ENCODE data around the gene KRTAP10-6.
"Not testable (repeated sequence)": the region's sequence is repeated elsewhere in the genome, so short reads cannot be mapped to it uniquely, and the experiment has no call there.

The KRTAP10-6 gene

DNA sequence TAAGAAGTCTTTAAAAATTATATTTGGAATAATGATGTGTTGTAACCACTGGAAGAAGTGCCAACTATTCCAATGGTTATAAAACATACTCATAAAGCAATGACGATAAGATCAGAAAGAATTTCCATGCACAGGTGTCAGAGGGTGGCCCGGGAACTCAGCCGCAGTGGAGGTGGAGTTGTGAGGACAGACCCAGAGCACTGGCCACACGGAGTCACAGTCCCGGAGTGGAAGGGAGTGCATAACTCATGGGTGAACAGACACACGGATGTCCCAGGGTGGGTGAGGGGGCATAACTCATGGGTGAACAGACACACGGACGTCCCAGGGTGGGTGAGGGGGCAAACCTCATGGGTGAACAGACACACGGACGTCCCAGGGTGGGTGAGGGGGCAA, 16.3 kb downstream of the KRTAP10-6 start:
- no peak for DNase-seq (ENCODE audit: low spot score)

DNA sequence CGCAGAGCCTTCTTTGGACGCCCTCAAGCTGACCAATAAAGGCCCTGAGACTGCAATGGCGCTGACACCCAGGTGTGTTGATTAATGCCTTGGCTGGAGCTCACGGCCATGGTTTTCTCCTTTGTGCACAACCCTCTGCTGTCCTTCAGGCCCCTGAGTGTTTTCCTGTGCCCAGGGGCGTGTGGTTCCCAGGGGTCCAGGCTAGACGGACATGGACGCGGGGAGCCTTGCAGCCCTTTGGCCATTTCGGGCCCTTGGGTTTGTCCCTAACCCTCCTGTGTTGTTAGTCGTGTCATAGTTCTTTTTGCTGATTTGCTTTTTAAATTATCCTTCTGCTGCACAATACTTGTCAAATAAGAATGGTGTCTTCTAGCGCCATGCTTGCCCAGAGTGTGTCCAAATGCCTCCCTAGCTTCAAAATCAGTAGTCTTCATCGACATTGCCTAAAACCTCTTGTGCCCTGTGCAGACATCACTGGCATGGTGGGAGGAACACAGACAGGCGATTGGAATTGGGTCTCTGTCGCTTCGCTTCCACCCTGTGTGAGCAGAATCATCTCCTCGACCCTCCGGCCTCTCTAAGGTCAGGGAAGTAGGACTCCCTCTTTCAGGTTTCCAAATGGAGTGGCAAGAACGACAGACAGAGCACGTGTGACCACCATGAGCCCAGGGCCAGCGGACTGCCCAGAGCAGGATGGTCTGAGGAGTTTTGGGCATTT, 16.8 kb downstream of the KRTAP10-6 start:
- DNase-seq (ENCODE audit: low spot score), result no peak

DNA sequence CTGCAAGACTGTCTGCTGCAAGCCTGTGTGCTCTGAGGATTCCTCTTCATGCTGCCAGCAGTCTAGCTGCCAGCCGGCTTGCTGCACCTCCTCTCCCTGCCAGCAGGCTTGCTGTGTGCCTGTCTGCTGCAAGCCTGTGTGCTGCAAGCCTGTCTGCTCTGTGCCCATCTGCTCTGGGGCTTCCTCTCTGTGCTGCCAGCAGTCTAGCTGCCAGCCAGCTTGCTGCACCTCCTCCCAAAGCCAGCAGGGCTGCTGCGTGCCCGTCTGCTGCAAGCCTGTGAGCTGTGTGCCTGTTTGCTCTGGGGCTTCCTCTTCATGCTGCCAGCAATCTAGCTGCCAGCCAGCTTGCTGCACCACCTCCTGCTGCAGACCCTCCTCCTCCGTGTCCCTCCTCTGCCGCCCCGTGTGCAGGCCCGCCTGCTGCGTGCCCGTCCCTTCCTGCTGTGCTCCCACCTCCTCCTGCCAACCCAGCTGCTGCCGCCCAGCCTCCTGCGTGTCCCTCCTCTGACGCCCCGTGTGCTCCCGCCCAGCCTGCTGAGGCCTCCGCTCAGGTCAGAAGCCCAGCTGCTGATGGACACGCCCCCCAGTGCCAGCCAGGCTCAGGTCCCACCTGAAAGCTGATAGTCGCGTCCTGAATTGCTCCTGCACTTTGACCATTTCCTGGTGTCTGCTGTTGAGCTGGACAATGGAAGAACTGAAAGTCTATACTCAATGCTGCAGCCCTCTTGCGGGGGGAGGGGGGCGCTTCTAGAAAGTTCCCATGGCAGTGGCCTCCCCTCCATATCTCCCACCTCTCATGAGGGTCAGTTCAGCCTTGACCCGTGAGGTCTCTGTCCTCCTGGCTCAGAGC, 17.6 kb downstream of the KRTAP10-6 start:
- DNase-seq (ENCODE audit: low spot score), result no peak

DNA sequence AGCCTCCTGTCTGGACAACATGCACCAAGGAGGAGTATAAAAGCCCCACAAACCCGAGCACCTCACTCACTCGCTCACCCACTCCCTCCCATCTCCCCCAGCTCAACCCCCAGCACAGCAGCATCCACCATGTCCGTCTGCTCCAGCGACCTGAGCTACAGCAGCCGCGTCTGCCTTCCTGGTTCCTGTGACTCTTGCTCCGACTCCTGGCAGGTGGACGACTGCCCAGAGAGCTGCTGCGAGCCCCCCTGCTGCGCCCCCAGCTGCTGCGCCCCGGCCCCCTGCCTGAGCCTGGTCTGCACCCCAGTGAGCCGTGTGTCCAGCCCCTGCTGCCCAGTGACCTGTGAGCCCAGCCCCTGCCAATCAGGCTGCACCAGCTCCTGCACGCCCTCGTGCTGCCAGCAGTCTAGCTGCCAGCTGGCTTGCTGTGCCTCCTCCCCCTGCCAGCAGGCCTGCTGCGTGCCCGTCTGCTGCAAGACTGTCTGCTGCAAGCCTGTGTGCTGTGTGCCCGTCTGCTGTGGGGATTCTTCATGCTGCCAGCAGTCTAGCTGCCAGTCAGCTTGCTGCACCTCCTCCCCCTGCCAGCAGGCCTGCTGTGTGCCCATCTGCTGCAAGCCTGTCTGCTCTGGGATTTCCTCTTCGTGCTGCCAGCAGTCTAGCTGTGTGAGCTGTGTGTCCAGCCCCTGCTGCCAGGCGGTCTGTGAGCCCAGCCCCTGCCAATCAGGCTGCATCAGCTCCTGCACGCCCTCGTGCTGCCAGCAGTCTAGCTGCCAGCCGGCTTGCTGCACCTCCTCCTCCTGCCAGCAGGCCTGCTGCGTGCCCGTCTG, 18.5 kb downstream of the KRTAP10-6 start, which contains the start of gene KRTAP10-4:
TSS of gene KRTAP10-4 (plus strand) at position 100 of the 827 bp plus-strand sequence. CDS start at position 130, 30 bp downstream.
- DNase-seq (ENCODE audit: low spot score), result not testable (repeated sequence)

GRCh38 chr21:44572959-44573583, 19.2 kb downstream of the KRTAP10-6 start:
- no peak for DNase-seq (ENCODE audit: low spot score)

DNA sequence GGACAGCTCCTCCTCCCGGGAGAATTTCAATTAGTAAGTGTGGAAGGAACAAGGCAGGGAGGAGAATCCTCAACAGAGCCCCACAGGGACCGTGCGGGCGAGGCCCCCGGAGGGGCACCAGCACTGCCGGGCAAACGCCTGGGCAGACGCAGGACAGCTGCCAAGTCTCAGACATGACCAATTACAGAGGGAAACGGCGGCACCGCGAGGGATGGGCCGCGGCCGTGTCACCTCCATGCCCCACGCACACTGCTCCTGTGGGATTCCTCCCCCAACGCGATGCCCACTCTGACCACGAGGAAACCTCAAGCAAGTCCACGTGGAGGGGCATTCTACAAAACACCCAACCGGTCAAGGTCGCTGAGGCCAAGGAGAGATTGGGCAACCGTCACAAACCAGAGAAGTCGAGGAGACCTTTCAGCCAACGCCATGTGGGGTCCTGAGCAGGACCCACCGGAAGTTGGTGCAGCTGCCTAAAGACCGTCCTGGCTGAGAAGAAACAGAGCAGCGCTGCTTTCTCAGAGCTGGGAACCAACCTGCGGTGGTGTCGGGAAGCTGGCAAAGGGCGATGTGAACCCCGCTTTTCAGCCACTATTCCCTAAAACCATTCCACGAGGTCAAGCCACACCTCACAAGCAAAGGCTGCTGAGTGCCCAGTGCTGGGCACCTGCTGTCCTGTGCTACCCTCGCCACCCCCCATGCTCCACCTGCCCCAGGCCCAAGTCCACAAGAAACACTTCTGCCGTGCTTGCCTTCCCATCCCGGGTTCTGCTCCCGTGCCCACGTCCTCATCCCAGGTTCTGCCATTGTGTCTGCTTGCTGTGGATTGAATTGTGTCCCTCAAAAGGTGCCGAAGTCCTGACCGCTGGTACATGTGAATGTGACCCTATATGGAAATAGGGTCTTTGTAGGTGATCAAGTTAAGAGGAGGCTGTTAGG, 20.2 kb downstream of the KRTAP10-6 start:
- DNase-seq (ENCODE audit: low spot score), result no peak

GRCh38 chr21:44571296-44571695, 21.0 kb downstream of the KRTAP10-6 start:
- no peak for DNase-seq (ENCODE audit: low spot score)

DNA sequence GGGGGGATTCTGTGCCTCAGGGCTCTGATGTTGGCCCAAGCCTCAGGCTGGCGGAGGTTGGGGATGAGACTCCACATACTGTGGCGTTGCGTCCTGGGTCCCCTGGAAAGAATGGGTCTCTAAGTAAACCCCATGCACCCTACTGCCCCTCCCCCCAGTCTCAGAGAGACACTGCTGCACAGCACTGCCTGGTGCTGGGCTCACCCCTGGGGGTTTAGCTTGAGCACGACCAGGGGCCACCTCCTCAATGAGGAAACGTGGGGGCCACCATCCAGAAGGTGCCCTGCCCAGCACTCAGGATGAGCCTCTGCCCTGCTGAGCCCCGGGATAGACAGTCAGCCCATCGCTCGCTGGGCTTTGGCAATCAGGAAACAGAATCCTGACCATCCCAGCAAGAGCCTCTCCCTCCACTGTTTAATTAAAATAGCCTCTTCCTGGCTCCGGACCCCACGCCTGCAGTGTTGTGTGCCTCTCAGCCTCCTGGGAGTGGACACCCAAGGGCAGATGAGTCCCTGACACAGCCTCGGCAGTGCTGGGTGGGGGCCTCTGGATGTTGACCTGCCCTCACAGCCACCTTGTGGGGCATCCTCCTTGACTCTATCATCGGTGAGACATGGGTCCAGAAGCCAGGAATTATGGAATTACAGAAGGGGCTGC, 22.3 kb downstream of the KRTAP10-6 start:
- no peak for DNase-seq (ENCODE audit: low spot score)

DNA sequence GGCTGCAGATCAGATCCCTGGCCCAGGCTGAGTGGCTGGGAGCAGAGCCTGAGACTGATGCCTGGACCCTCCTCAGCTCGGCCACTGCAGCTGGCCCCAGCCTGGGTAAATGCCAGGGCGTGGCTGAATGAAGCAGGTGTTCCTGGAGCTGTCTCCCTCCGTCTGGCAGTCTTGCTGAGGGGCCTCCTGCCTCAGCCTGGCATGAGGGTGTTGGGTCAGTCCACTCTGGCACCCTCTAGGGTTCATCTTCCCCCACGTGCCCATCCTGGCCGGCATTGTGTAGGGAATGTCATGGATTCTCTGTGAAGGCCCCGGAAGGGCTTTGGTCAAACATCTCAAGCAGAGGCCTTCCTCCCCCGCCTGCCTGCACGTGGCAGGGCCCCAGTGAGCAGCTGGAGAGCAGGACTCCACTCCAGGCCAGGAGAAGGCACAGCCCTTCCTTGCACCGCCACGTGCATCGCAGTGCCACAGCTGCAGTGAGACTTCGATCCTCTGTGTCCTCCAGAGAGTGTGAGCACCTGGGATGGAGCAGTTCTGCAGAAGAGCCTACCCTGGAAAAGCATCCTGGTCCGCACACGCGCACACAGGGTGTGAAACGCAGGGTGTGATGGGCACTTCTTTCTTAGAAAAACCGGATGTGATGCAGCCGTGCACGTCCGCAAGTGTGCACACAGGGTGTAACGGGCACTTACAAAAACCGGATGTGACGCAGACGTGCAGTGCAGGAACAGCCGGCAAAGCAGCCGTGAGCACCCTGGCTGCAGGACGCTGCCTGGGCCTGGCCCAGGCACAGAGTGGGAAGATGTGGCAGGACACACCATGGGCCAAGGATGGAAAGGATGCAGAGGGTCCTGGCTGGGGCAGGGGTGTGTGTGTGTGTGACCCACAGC, 23.4 kb downstream of the KRTAP10-6 start:
- DNase-seq (ENCODE audit: low spot score), result no peak

- no peak for DNase-seq (ENCODE audit: low spot score)
Measured at GRCh38 chr21:44568261-44568660, 24.0 kb downstream of the KRTAP10-6 start.

DNA sequence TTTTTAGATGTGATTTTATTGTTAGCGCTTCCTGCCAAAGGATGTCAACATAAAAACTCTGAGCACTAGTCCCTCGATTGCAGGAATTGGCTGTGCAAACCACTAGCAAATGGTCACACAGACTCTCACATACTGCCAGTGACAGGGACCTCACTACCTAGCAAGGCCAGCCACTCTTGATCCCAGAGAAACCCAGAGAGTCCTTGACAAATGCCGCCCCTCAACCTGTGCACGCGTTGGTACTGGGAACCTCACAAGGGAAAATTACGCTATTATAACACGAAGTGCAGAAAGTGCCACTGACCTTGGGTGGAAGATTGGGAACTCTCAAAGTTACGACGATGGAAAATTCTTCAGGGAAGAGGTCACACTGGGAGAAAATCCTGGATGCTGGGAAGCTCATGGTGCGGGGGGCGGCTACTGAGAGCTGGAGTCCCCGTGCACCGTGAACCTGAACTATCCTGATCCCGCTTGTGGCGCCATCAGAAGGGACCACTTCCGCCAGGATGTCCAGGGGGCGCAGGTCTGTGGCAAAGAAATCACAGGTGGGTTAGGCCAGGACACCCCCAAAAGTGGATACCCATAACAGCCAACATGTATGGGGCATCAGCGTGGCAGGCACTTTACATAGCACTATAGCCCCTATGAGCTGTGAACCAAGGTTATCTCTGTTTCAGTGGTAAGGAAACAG, 24.7 kb downstream of the KRTAP10-6 start:
- no peak for DNase-seq (ENCODE audit: low spot score)

DNA sequence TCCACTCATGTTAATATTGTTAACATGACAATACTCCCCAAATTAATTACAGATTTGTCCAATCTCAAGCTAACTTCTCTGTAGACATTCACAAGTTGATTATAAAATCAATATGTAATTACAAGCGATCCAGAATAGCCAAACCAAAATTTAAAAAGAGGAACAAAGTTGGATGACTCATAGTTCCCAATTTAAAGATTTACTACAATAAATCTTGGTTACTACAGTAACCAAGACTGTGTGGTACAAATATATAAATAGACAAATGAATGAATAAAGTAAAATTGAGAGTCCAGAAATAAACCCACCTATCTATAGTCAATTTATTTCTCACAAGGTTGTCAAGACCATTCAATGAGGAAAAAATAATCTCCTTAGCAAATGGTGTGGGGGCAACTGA, 25.9 kb downstream of the KRTAP10-6 start:
- DNase-seq (ENCODE audit: low spot score), result no peak

- no peak for DNase-seq (ENCODE audit: low spot score)
Measured at GRCh38 chr21:44564886-44565598, 27.3 kb downstream of the KRTAP10-6 start.

DNA sequence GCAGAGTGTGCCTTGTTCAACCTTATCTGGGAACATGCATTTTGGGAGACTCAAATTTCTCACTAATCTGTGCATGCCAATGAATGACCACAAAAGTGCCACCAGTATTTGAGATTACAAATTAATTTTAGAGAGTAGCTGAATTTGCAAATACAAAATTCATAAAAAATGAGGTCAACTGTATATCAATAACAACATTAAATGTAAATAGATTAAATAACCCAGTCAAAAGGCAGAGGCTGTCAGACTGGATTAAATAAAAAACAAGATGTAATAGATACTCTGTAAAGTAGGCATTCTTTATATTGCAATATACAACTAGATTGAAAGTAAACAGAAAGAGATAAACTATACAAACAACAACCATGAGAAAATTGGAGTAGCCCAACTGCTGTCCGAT, 28.2 kb downstream of the KRTAP10-6 start:
- no peak for DNase-seq (ENCODE audit: low spot score)

- DNase-seq (ENCODE audit: low spot score), result no peak
Measured at GRCh38 chr21:44558695-44559094, 33.6 kb downstream of the KRTAP10-6 start, which contains the start of gene KRTAP10-3. Gene KRTAP10-3 (minus strand): TSS chr21:44558795. CDS start chr21:44558715, 80 bp downstream.

DNA sequence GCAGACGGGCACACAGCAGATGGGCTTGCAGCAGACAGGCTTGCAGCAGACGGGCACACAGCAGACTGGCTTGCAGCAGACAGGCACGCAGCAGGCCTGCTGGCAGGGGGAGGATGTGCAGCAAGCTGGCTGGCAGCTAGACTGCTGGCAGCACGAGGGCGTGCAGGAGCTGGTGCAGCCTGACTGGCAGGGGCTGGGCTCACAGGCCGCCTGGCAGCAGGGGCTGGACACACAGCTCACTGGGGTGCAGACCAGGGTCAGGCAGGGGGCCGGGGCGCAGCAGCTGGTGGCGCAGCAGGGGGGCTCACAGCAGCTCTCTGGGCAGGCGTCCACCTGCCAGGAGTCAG, 34.0 kb downstream of the KRTAP10-6 start:
- not testable (repeated sequence) for DNase-seq (ENCODE audit: low spot score)

DNA sequence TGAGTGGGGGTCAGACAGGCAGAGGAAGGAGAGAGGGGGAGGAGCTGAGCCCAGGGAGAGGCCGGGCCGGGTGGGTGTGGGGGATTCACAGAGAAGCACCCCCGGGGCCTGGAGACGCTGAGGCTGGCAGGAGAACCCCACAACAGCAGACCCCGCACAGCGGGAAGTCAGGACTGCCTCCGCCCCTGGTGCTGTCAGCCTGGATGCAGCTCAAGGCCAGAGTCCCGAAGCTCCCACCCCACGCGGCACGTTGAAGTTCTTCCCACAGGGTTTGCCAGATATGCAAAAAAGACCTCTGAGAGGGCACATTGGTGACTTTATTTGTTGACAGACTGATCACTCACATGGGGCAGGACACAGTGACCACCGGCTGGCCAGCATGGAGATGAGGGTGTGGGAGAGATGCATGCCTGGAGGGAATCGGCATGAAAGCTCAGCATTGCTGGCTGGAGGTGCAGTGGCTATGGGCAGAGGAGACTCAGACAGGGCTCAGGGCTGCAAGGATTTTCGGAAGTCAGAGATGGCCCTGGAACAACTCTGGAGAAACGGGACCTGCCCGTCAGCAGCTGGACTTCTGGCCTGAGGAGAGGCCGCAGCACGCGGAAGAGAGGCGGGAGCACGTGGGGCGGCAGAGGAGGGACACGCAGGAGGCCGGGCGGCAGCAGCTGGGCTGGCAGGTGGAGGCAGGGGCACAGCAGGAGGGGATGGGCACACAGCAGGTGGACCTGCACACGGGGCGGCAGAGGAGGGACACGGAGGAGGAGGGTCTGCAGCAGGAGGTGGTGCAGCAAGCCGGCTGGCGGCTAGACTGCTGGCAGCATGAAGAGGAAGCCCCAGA, 34.6 kb downstream of the KRTAP10-6 start:
- no peak for DNase-seq (ENCODE audit: low spot score)

Measured in CD4-positive, alpha-beta T cell treated with Interleukin-6 at 100 ng/mL for 8 hours (primary cell).